Testis (tissue), 2 donors: Measurements from ENCODE around the gene TMED10.

Experiments used
- POLR2A ChIP-seq: fragments of 450-650 bp; IDR thresholded peaks from one replicate; pipeline ENCODE4 v1.6.1; 2017; ENCODE audit warnings: antibody characterized with exemption, mild to moderate bottlenecking, moderate library complexity
- TF ChIP-seq, protein P1 (sequence below), 3 experiments: fragments of 450-650 bp in 2 of 3; fragments of 200-600 bp in 1 of 3; sonication (generic) in 1 of 3; IDR thresholded peaks; one replicate each; pipeline ENCODE4 v1.5.1; 2016 to 2019; ENCODE audit warnings: antibody characterized with exemption in 3 of 3, mild to moderate bottlenecking in 2 of 3, moderate library complexity in 1 of 3

DNA sequence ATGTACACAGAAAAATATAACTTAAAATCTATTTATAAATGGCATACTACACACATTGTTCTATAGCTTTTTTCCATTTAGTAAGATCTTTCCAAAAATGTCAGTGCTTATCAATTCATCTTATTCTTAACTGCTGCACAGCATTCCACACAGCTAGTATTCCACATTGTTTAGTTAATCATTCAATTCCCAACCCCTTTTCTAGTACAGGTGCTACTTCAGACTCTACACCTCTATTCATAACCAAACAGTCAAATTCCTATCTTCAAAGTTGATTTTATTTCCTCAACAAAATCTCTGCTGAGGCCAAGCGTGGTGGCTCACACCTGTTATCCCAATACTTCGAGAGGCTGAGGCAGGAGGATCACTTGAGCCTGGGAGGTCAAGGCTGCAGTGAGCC lies 37.2 kb downstream of the TMED10 start:
- TF ChIP-seq POLR2A: no peak
- TF ChIP-seq, protein P1, sequence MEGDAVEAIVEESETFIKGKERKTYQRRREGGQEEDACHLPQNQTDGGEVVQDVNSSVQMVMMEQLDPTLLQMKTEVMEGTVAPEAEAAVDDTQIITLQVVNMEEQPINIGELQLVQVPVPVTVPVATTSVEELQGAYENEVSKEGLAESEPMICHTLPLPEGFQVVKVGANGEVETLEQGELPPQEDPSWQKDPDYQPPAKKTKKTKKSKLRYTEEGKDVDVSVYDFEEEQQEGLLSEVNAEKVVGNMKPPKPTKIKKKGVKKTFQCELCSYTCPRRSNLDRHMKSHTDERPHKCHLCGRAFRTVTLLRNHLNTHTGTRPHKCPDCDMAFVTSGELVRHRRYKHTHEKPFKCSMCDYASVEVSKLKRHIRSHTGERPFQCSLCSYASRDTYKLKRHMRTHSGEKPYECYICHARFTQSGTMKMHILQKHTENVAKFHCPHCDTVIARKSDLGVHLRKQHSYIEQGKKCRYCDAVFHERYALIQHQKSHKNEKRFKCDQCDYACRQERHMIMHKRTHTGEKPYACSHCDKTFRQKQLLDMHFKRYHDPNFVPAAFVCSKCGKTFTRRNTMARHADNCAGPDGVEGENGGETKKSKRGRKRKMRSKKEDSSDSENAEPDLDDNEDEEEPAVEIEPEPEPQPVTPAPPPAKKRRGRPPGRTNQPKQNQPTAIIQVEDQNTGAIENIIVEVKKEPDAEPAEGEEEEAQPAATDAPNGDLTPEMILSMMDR (IDR thresholded peaks at IDR 0.05): no peak
